Measurements from ENCODE around the gene HOXB7. TPM values are rescaled to one million over a fixed set of nuclear protein-coding genes. Genes with fewer than 3 reads are reported as not detected.

Gene HOXB7
- total and polyA plus RNA-seq, 8 donors: 0.35 to 1.3 (median 0.70) TPM; not detected in 2

- 59 to 66% methylated on average over 2 of the region's 2 CpGs for WGBS, 2 donors
- H3K4me1 ChIP-seq: no peaks in the 10 kb centered on the region
- H3K36me3 ChIP-seq: no peaks in the 10 kb centered on the region
- no peak overlapping the region for H3K27ac ChIP-seq
- peaks cover 0 to 22% (median 2%) of the 10 kb centered on the region in 4 donors for H3K27me3 ChIP-seq
- no peak for DNase-seq
- TF ChIP-seq, protein P1, sequence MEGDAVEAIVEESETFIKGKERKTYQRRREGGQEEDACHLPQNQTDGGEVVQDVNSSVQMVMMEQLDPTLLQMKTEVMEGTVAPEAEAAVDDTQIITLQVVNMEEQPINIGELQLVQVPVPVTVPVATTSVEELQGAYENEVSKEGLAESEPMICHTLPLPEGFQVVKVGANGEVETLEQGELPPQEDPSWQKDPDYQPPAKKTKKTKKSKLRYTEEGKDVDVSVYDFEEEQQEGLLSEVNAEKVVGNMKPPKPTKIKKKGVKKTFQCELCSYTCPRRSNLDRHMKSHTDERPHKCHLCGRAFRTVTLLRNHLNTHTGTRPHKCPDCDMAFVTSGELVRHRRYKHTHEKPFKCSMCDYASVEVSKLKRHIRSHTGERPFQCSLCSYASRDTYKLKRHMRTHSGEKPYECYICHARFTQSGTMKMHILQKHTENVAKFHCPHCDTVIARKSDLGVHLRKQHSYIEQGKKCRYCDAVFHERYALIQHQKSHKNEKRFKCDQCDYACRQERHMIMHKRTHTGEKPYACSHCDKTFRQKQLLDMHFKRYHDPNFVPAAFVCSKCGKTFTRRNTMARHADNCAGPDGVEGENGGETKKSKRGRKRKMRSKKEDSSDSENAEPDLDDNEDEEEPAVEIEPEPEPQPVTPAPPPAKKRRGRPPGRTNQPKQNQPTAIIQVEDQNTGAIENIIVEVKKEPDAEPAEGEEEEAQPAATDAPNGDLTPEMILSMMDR (IDR thresholded peaks at IDR 0.05): no peak
- H3K4me3 ChIP-seq: no peak overlapping the region
- no peak for FAIRE-seq
- H3K9me3 ChIP-seq: no peaks in the 10 kb centered on the region
- intact Hi-C loops (cut with DNase I): no loop called here
- ATAC-seq: no peak
Measured at GRCh38 chr17:48565022-48565554, 45.7 kb downstream of the HOXB7 start.

DNA sequence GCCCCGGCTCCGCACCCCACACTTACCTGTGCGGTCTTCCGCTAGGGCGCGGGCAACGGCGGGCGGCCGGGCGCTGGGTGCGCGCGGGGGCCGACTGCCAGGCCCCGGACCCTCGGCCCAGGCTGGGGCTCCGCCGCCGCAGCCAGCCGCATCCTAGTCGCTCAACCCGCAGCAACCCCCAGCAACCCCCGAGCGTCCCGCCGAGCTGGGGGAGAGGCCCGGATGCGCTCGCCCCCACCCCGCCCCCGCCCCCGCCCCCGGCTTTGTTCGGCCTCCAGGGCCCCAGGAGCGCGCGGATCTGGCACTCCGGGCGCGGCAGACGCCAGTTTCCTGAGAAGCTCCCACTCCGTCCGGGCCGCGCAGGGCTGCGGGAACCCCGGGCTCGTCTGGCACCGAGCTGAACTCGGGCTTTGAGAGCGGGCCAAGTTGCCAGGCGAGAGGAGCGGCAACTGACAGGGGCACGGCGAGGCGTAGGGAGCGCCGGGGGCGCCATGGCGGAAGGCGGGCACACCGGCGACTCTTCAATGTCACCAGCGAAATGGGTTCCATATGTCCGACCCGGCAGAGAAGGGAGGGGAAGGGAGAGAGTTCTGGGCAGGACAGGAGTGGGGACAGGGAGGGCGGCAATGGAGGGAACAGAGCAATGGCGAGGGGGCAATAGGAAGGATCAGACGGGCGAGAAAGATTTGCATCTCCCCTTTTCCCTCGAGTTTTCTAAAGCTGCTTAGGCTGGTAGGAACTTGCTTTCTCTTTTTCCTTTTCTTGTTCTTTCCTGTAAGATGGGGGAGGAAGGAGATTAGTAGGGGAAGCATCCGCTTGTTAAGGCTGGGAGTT is 46.4 kb downstream of the HOXB7 start:
- Histone ChIP-seq H3K27ac (peak overlapping the region in 1 of 4 donors; percentile 19), H3K4me1 (no peaks in the 10 kb centered on the region), H3K4me3 (peak overlapping the region in 3 of 4 donors; percentile 5 to 34 (median 21)), H3K9me3 (no peaks in the 10 kb centered on the region), H3K27me3 (peaks cover 0 to 20% (median under 1%) of the 10 kb centered on the region in 4 donors), H3K36me3 (no peaks in the 10 kb centered on the region)
- intact Hi-C loops (cut with DNase I): no loop called here
- peak in 1 of 6 donors; percentile 66 for DNase-seq
- TF ChIP-seq, protein P1 (IDR thresholded peaks at IDR 0.05): no peak
- ATAC-seq: peak in 1 of 4 donors; percentile 28
- FAIRE-seq: no peak
- WGBS, 2 donors: 7 to 9% methylated on average over 43 to 73 of the region's 73 CpGs

- WGBS, 2 donors: 20 to 21% methylated on average over 10 of the region's 10 CpGs
- no peaks in the 10 kb centered on the region for H3K4me1 ChIP-seq
Measured at GRCh38 chr17:48563867-48564187, 47.0 kb downstream of the HOXB7 start.

DNA sequence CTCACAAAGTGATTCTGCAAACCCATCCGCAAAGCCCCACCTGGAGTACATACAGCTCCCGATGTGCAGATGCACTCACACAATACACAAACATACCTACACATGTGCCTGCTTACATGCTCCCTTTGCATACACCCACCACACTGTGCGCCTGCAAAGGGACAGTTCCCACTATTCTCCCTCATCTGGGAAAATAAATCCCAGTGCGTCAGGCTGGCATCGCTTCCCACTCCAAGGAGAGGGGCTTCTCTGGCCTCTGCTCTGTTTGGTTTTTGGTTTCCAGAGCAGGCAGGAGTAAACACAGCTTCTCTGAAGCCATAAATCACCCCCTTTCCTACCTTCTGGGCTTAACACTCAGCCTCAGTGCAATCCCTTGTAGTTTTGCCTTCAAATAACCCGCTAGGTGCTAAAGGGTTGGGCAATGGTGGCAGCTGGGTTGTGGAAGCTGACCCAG is 47.4 kb downstream of the HOXB7 start:
- WGBS, 2 donors: 46 to 56% methylated on average over 6 of the region's 6 CpGs
- Histone ChIP-seq H3K4me1 (no peaks in the 10 kb centered on the region), H3K27ac (no peak overlapping the region), H3K4me3 (no peak overlapping the region), H3K9me3 (no peaks in the 10 kb centered on the region), H3K36me3 (no peaks in the 10 kb centered on the region), H3K27me3 (peaks cover 0 to 20% (median 0%) of the 10 kb centered on the region in 4 donors)
- TF ChIP-seq, protein P1 (IDR thresholded peaks at IDR 0.05): no peak
- intact Hi-C loops (cut with DNase I): no loop called here
- FAIRE-seq (no peak), ATAC-seq (no peak), DNase-seq (no peak)

More at GRCh38 chr17:48563867-48564187, 47.0 kb downstream of the HOXB7 start:
- no peak for ATAC-seq
- no peak for FAIRE-seq
- Histone ChIP-seq H3K27ac (no peak overlapping the region), H3K4me3 (peak overlapping the region in 1 of 4 donors; percentile 34), H3K27me3 (peaks cover 0 to 20% (median 0%) of the 10 kb centered on the region in 4 donors), H3K36me3 (no peaks in the 10 kb centered on the region), H3K9me3 (no peaks in the 10 kb centered on the region)
- TF ChIP-seq, protein P1 (IDR thresholded peaks at IDR 0.05): no peak
- intact Hi-C loops (cut with DNase I): no loop called here
- no peak for DNase-seq

DNA sequence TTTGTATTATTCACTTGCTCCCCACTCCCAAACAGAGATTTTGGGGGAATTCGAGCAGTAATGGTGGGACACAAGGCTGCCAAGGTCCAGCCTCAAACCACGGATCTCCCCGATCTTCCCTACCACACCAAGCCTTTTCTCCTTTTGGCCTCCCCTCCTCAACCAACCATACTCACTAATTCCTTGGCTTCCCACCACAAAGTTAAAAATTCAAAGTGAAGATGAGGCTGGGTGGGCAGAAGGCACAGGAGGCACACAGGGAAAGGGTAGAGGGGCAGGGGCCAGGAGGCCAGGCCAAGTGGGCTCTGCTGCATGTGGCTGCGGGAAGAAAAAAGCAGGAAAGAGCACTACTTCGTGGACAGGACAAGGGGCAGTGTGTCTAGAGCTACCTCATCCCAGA is 47.9 kb downstream of the HOXB7 start:
- ATAC-seq (no peak), DNase-seq (no peak), FAIRE-seq (no peak)
- H3K9me3 ChIP-seq: no peaks in the 10 kb centered on the region
- H3K4me3 ChIP-seq: no peak overlapping the region
- H3K27me3 ChIP-seq: peaks cover 0 to 15% (median 0%) of the 10 kb centered on the region in 4 donors
- no peaks in the 10 kb centered on the region for H3K4me1 ChIP-seq
- TF ChIP-seq, protein P1 (IDR thresholded peaks at IDR 0.05): no peak
- H3K36me3 ChIP-seq: no peaks in the 10 kb centered on the region
- no peak overlapping the region for H3K27ac ChIP-seq
- WGBS, 2 donors: 42 to 45% methylated on average over 5 of the region's 5 CpGs
- intact Hi-C loops (cut with DNase I): no loop called here

All from pancreas (tissue), 10 donors.